Neutrophil (primary cell): ENCODE measurements around the gene SELENOW.
A peak's percentile ranks its signal among the peaks of the same experiment; 100 is the strongest.
"Not testable (repeated sequence)": the region's sequence is repeated elsewhere in the genome, so short reads cannot be mapped to it uniquely, and the experiment has no call there.

Experiments used
- H3K27ac ChIP-seq: fragments of 200-600 bp; sonication (generic); 2 replicates; pipeline ENCODE4 v1.5.1; 2016; ENCODE audit warnings: mild to moderate bottlenecking, moderate library complexity
- H3K27me3 ChIP-seq: fragments of 200-600 bp; sonication (generic); 2 replicates; pipeline ENCODE4 v1.6.0; 2016; ENCODE audit warnings: mild to moderate bottlenecking
- H3K36me3 ChIP-seq: fragments of 200-600 bp; sonication (generic); 2 replicates; pipeline ENCODE4 v1.5.1; 2017
- H3K4me1 ChIP-seq, 2 experiments: fragments of 200-600 bp in 1 of 2; sonication (generic) in 1 of 2; 1 replicate in 1 of 2; 2 replicates in 1 of 2; pipeline versions ENCODE4 v1.5.1 to v1.6.1; 2013 to 2016; ENCODE audit warnings: low read depth in 1 of 2, low read length in 1 of 2, mild to moderate bottlenecking in 1 of 2, moderate library complexity in 1 of 2; ENCODE audit not compliant: control insufficient read depth in 1 of 2, insufficient read depth in 1 of 2
- H3K4me3 ChIP-seq, 2 experiments: fragments of 200-600 bp in 1 of 2; sonication (generic) in 1 of 2; 1 replicate in 1 of 2; 2 replicates in 1 of 2; pipeline ENCODE4 v1.5.1; 2013 to 2016; ENCODE audit warnings: low read depth in 1 of 2, low read length in 1 of 2, mild to moderate bottlenecking in 1 of 2, moderate library complexity in 1 of 2
- H3K9me3 ChIP-seq: fragments of 200-600 bp; sonication (generic); 2 replicates; pipeline ENCODE4 v1.5.1; 2016
- CTCF ChIP-seq: fragments of 200-600 bp; sonication (generic); IDR thresholded peaks from 2 replicates; pipeline ENCODE4 v1.5.1; 2016; ENCODE audit warnings: antibody characterized with exemption

SELENOW gene

GRCh38 chr19:47776568-47776967, 1.9 kb upstream of the SELENOW start:
- Histone ChIP-seq H3K4me1 (peaks cover 12 to 18% of the 10 kb centered on the region in 2 experiments), H3K36me3 (peaks cover 10% of the 10 kb centered on the region), H3K9me3 (no peaks in the 10 kb centered on the region), H3K4me3 (no peak overlapping the region), H3K27me3 (peaks cover 20% of the 10 kb centered on the region), H3K27ac (no peak overlapping the region)
- TF ChIP-seq CTCF = no peak

GRCh38 chr19:47777245-47778048, 1.1 kb upstream of the SELENOW start:
- Histone ChIP-seq H3K4me3 (peak overlapping the region; percentile 59 to 61), H3K4me1 (peaks cover 12 to 18% of the 10 kb centered on the region in 2 experiments), H3K36me3 (peaks cover 15% of the 10 kb centered on the region), H3K27me3 (peaks cover 20% of the 10 kb centered on the region)
- H3K27ac ChIP-seq, H3K9me3 ChIP-seq: not testable (repeated sequence)

GRCh38 chr19:47778954-47779351, 450 bp downstream of the SELENOW start:
- Histone ChIP-seq H3K4me3 (peak overlapping the region; percentile 59 to 61), H3K9me3 (no peaks in the 10 kb centered on the region), H3K27ac (no peak overlapping the region), H3K4me1 (peaks cover 12 to 18% of the 10 kb centered on the region in 2 experiments), H3K27me3 (peaks cover 20% of the 10 kb centered on the region), H3K36me3 (peaks cover 15% of the 10 kb centered on the region)
- TF ChIP-seq CTCF = no peak

GRCh38 chr19:47779524-47780214, 1.2 kb downstream of the SELENOW start:
- peaks cover 12 to 18% of the 10 kb centered on the region in 2 experiments for H3K4me1 ChIP-seq
- peaks cover 20% of the 10 kb centered on the region for H3K27me3 ChIP-seq
- H3K4me3 ChIP-seq = no peak overlapping the region
- peaks cover 19% of the 10 kb centered on the region for H3K36me3 ChIP-seq
- no peak overlapping the region for H3K27ac ChIP-seq
- no peaks in the 10 kb centered on the region for H3K9me3 ChIP-seq
- no peak for TF ChIP-seq CTCF

GRCh38 chr19:47780215-47780551, 1.7 kb downstream of the SELENOW start:
- Histone ChIP-seq H3K9me3 (no peaks in the 10 kb centered on the region), H3K27me3 (peaks cover 20% of the 10 kb centered on the region), H3K27ac (no peak overlapping the region), H3K36me3 (peaks cover 21% of the 10 kb centered on the region), H3K4me3 (no peak overlapping the region), H3K4me1 (peaks cover 12 to 18% of the 10 kb centered on the region in 2 experiments)
- no peak for TF ChIP-seq CTCF
